CD4-positive, alpha-beta T cell treated with Interleukin-17A for 1 hour (primary cell): ENCODE data around the gene ITSN2.
"Not testable (repeated sequence)": the region's sequence is repeated elsewhere in the genome, so short reads cannot be mapped to it uniquely, and the experiment has no call there.

Experiments used
- DNase-seq: peaks from one replicate; pipeline ENCODE4 v3.0.0-alpha.2; 2020

The ITSN2 gene

GRCh38 chr2:24362253-24362652 is 1.9 kb upstream of the ITSN2 start:
- no peak for DNase-seq

DNA sequence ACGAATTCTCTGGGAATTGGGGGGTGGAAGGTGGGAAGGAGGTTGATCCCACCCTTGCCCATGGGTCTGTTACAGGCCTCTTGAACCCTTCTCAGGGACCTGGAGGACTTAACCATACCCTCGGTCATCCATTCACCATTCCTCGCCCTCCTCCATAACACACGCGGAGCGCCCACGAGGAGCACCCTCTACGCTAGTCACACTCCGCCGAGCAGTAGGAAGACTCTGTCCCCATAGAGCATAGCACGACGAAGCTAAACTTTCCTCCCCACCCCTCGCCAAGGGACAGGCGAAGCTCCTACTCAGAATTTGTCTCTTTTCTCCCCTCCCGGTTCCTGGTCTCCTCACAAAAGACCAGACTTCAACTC is 611 bp upstream of the ITSN2 start:
- no peak for DNase-seq

- DNase-seq, result peak; percentile 67
Observed at GRCh38 chr2:24359129-24360049, 947 bp downstream of the ITSN2 start.

- not testable (repeated sequence) for DNase-seq
Observed at GRCh38 chr2:24357767-24358166, 2.6 kb downstream of the ITSN2 start.

DNA sequence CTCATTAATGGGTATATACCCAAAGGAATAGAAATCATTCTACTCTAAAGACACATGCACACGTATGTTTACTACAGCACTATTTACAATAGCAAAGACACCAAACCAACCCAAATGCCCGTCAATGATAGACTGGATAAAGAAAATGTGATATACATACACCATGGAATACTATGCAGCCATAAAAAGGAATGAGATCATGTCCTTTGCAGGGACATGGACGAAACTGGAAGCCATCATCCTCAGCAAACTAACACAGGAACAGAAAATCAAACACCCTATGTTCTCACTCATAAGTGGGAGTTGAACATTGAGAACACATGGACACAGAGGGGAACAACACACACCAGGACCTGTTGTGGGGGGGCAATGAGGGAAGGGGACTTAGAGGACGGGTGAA is 3.2 kb downstream of the ITSN2 start:
- not testable (repeated sequence) for DNase-seq

GRCh38 chr2:24354957-24355356 is 5.4 kb downstream of the ITSN2 start:
- no peak for DNase-seq

GRCh38 chr2:24354395-24354794 is 5.9 kb downstream of the ITSN2 start:
- DNase-seq, result no peak

GRCh38 chr2:24353973-24354372 is 6.4 kb downstream of the ITSN2 start:
- no peak for DNase-seq

GRCh38 chr2:24353364-24353763 is 7.0 kb downstream of the ITSN2 start:
- no peak for DNase-seq

GRCh38 chr2:24352664-24353063 is 7.7 kb downstream of the ITSN2 start:
- no peak for DNase-seq

DNA sequence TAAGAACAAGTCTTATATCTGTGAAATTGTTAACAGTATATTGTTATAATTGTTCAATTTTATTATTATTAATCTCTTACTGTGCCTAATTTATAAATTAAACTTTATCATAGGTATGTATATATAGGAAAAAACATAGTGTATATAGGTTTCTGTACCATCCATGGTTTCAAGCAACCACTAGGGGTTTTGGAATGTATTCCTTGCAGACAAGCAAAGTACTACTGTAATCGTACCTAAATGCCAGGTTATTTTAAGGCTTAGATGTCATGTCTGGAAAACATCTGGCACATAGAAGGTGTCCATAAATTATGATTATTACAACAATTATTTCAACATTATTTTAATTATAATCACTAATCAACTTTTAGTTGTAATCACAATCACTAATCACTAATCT is 8.4 kb downstream of the ITSN2 start:
- no peak for DNase-seq

GRCh38 chr2:24351627-24351938 is 8.8 kb downstream of the ITSN2 start:
- DNase-seq, result no peak

DNA sequence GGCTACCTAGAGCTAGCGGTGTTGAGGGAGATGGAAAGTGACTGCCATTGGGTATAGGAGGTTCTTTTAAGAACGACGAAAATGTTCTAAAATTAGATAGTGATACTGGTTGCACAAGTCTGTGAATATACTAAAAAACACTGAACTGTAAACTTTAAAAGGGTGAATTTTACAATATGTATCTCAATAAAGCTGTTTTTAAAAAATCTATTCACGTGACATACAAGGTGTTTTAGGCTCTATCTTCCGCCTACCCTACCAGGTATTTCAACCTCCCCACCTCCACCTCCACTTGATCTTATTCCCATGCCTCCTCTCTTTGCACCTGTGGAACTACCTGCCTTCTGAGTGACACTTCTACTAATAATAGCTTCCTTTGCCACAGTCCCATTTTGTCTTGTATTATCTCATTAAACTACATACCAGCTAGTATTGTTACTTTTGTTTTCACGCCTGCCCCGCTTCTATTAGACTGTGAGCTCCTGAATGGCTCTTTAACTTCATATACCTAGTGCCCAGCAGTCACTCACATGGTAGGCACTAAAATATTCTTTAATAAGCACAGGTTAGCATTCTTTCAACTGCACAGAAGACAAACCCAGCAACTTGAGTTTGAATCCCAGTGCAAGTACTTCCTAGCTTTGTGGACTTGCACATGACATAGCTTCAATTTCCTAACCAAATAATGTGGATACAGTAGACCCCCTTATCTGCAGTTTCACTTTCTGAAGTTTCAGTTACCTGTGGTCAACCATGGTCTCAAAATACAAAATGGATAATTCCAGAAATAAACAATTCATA is 9.3 kb downstream of the ITSN2 start:
- no peak for DNase-seq

GRCh38 chr2:24349097-24349496 is 11.2 kb downstream of the ITSN2 start:
- no peak for DNase-seq

GRCh38 chr2:24345937-24346336 is 14.4 kb downstream of the ITSN2 start:
- DNase-seq, result no peak

DNA sequence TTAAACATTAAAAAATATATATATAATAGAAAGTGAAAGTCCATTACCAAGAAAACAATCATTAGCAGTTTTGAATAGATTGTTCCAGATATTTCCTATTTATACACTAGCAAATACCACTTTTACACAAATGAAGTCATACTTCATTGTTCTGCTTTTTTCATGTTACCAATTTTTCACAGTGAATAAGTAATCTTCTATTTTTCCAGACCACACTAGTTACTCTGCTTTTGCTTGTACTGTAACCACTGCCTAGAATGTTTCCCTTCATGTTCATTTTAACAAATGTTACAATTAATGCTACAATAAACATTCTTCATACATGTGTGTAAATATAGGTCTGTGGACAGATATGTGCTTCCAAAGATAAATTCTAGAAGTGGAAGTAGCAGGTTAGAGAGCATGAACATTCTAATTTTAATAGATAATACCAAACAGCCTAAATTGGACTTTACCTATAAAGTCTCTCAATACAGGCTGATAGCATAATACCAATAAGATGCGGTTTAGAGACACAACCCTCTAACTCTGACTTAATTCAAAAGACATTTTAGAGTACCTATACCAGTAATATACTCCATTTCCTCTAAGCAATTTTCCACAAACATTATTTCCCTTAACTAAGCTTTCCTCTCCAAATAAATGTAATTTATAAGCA is 17.0 kb downstream of the ITSN2 start:
- DNase-seq, result no peak

GRCh38 chr2:24342110-24342910 is 18.0 kb downstream of the ITSN2 start:
- DNase-seq, result no peak

DNA sequence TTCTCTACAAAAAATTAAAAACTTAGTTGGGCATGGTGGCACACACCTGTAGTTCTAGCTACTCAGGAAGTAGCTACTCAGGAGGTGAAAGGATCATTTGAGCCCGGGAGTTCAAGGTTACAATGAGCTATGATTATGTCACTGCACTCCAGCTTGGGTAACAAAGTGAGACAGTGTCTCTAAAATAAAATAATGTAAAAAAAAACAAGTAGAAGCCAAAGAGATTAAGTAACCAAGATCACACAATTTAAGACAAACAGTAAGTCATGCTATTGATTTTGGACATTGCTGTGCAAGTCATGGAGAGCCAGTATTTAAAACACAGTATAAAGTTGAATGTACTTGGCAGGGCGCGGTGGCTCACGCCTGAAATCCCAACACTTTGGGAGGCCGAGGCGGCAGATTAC is 20.5 kb downstream of the ITSN2 start:
- DNase-seq, result no peak

- DNase-seq, result not testable (repeated sequence)
Observed at GRCh38 chr2:24339098-24339497, 21.2 kb downstream of the ITSN2 start.

GRCh38 chr2:24337890-24338289 is 22.4 kb downstream of the ITSN2 start:
- no peak for DNase-seq

DNA sequence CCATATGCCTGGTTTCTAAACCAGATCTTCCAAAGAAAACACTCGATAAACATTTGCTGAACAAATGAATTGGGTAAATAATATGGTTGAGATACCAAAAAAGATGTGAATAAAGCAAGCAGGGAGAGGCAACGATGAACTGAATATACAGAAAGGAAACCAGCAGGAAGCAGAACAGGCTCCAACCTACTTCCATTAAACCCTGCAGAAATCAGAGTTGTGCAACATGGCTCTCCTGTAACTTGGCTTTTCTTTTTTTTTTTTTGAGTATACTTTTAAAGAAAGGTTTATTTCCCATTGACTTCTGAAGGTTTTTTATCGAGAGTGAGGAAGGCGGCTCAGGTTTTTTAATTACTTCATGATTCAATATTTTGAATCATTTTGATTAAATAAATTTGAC is 23.5 kb downstream of the ITSN2 start:
- DNase-seq, result no peak

DNA sequence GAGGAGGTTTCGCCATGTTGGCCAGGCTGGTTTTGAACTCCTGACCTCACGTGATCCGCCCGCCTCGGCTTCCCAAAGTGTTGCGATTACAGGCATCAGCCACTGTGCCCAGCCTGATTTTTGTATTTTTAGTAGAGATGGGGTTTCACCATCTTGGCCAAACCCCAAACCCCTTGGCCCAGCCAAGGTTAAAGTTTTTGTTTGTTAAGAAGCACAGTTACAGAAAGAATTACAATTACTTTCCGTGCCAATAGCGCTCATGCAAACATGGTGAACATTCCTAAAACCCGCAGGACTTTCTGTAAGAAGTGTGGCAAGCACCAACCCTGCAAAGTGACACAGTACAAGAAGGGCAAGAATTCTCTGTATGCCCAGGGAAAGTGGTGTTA is 26.1 kb downstream of the ITSN2 start:
- DNase-seq, result no peak
